DMS 273 (cell line): Measurements from ENCODE around the gene CDRT4.

Experiments used
- DNase-seq: peaks from one replicate; lab custom pipeline; 2025; ENCODE audit not compliant: unreplicated experiment; lab: John Stamatoyannopoulos, UW

Gene CDRT4

DNA sequence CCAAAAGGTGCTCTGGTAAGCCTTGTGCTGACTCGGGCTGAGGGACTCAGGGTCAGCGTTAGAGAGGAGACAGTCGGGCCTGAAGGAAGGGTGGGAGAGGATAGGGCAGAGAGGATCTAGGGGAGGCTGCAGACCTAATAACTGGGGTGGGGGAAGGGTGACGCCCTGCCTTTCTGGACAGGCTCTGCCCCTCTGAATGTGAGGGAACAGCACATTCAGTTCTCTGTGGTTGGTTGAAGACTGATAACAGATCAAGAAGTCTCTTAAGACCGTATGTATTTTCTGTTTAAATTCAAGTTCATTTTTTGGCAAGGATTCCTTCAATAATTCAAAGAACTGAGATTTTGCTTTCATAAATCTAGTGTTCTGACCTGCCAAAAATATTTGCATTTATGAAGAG is 69.8 kb downstream of the CDRT4 start:
- DNase-seq, result no peak

DNA sequence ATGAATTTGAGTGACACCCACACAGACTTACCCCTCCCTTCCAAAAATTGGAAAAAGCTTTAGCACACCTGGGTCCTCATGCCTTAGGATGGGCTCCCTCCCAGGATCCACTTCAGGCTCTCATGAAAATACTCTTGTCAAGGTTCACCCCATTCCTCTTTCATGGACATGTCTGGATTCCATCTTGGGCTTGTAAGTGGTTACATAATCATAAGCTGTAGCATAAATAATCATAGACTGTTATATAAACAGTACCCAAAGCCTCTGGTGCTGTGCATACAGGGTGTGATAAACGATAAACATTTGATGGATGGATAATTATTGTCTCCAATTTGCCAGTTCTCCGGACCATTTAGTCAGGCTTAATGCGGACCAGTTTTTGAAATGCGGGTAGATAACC is 72.3 kb downstream of the CDRT4 start:
- no peak for DNase-seq

- no peak for DNase-seq
These were observed 74.0 kb downstream of the CDRT4 start for GRCh38 chr17:15393414-15393813.

GRCh38 chr17:15392326-15392741 is 75.1 kb downstream of the CDRT4 start:
- no peak for DNase-seq

DNA sequence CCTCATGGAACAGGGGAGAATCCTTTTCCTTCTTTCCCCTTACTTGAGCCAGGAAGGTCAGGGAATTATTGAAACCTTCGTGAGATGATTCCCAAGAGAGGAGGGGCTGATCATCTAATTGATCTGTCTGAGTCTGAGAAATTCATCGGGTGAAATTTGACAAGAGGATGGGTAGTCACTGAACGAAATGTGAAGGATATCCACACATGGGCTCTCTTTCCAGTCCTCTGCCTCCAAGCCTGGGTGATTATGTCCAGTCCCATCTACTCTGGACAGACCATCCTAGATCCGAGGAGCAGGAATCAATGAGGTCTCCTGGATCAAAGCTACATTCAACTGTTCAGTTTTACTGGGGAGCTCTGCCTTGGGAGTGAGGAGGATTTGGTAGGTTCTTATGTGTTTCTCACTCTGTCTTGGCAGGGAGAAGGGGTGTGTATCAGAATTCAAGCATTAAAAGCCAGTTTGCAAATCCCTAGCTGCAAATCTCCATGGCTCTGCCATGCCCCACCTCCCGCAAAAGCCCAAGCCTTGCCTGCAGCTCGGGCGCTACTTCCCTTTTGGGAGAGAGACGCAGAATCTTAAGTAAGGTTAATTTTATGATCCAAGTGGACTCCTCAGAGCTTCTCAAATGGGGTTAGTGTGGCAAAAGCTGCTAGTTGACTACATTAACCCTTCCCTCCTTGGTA is 78.9 kb downstream of the CDRT4 start:
- no peak for DNase-seq

- no peak for DNase-seq
These were observed 81.3 kb downstream of the CDRT4 start for GRCh38 chr17:15386083-15386482.
